ENCODE results near the gene RNLS. TPM values are rescaled to one million over a fixed set of nuclear protein-coding genes. Genes with fewer than 3 reads are reported as not detected.
A peak's percentile ranks its signal among the peaks of the same experiment; 100 is the strongest.

The RNLS gene
- total RNA-seq, 1 donor from 2014 or later = 4.4 TPM

DNA sequence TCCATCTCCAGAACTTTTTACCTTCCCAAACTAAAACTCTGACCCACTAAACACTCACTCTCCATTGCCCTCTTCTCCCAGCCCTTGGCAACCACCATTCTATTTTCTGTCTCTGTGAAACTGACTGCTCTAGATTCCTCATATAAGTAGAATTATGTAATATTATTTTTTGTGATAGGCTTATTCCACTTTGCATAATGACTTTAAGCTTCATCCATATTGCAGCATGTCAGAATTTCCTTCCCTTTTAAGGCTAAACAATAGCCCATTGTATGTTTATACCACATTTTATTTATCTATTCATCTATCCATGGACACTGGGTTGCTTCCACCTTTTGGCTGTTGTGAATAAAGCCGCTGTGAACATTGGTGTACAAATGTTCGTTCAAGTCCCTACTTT lies 308.8 kb downstream of the RNLS start:
- no peak overlapping the region for H3K4me3 Mint-ChIP-seq (ENCODE audit: unreplicated experiment)
- DNase-seq = no peak
- no peak overlapping the region for H3K27ac Mint-ChIP-seq (ENCODE audit: unreplicated experiment)
- no peaks in the 10 kb centered on the region for H3K9me3 Mint-ChIP-seq (ENCODE audit: unreplicated experiment)
- H3K4me1 Mint-ChIP-seq (ENCODE audit: low read depth, unreplicated experiment) = peaks cover 5% of the 10 kb centered on the region
- no peaks in the 10 kb centered on the region for H3K36me3 Mint-ChIP-seq (ENCODE audit: unreplicated experiment)
- no peaks in the 10 kb centered on the region for H3K27me3 Mint-ChIP-seq (ENCODE audit: unreplicated experiment)
- TF ChIP-seq, protein P1, sequence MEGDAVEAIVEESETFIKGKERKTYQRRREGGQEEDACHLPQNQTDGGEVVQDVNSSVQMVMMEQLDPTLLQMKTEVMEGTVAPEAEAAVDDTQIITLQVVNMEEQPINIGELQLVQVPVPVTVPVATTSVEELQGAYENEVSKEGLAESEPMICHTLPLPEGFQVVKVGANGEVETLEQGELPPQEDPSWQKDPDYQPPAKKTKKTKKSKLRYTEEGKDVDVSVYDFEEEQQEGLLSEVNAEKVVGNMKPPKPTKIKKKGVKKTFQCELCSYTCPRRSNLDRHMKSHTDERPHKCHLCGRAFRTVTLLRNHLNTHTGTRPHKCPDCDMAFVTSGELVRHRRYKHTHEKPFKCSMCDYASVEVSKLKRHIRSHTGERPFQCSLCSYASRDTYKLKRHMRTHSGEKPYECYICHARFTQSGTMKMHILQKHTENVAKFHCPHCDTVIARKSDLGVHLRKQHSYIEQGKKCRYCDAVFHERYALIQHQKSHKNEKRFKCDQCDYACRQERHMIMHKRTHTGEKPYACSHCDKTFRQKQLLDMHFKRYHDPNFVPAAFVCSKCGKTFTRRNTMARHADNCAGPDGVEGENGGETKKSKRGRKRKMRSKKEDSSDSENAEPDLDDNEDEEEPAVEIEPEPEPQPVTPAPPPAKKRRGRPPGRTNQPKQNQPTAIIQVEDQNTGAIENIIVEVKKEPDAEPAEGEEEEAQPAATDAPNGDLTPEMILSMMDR (IDR thresholded peaks at IDR 0.05; ENCODE audit: partially characterized antibody, unreplicated experiment) = no peak

DNA sequence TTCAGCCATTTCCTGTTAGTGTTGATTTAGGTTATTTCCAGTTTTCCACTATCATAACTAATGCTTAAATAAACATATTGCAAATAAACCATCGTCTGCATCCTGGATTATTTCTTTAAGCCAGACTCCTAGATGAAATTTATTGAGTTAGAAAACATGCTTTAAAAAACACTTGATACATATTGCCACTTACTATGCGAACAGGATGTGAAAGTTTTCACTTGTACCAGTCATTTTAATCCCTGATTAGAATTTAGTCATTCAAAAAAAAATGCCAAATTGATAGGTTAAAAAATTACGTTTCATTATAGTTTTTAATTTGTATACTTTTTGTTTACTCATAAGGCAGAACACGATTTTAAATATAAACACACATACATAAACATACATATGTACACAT lies 309.6 kb downstream of the RNLS start:
- TF ChIP-seq, protein P1 (IDR thresholded peaks at IDR 0.05; ENCODE audit: partially characterized antibody, unreplicated experiment) = no peak
- H3K27me3 Mint-ChIP-seq (ENCODE audit: unreplicated experiment) = no peaks in the 10 kb centered on the region
- peaks cover 5% of the 10 kb centered on the region for H3K4me1 Mint-ChIP-seq (ENCODE audit: low read depth, unreplicated experiment)
- no peak overlapping the region for H3K27ac Mint-ChIP-seq (ENCODE audit: unreplicated experiment)
- no peak overlapping the region for H3K4me3 Mint-ChIP-seq (ENCODE audit: unreplicated experiment)
- H3K36me3 Mint-ChIP-seq (ENCODE audit: unreplicated experiment) = no peaks in the 10 kb centered on the region
- DNase-seq = no peak
- no peaks in the 10 kb centered on the region for H3K9me3 Mint-ChIP-seq (ENCODE audit: unreplicated experiment)

- no peak for DNase-seq
- Mint-ChIP-seq H3K4me1 (ENCODE audit: low read depth, unreplicated experiment) (peaks cover 5% of the 10 kb centered on the region), H3K27me3 (ENCODE audit: unreplicated experiment) (no peaks in the 10 kb centered on the region), H3K9me3 (ENCODE audit: unreplicated experiment) (no peaks in the 10 kb centered on the region), H3K4me3 (ENCODE audit: unreplicated experiment) (no peak overlapping the region), H3K27ac (ENCODE audit: unreplicated experiment) (peak overlapping the region; percentile 29), H3K36me3 (ENCODE audit: unreplicated experiment) (no peaks in the 10 kb centered on the region)
- TF ChIP-seq, protein P1 (IDR thresholded peaks at IDR 0.05; ENCODE audit: partially characterized antibody, unreplicated experiment) = no peak
Measured at GRCh38 chr10:88271761-88272543, 311.2 kb downstream of the RNLS start.

DNA sequence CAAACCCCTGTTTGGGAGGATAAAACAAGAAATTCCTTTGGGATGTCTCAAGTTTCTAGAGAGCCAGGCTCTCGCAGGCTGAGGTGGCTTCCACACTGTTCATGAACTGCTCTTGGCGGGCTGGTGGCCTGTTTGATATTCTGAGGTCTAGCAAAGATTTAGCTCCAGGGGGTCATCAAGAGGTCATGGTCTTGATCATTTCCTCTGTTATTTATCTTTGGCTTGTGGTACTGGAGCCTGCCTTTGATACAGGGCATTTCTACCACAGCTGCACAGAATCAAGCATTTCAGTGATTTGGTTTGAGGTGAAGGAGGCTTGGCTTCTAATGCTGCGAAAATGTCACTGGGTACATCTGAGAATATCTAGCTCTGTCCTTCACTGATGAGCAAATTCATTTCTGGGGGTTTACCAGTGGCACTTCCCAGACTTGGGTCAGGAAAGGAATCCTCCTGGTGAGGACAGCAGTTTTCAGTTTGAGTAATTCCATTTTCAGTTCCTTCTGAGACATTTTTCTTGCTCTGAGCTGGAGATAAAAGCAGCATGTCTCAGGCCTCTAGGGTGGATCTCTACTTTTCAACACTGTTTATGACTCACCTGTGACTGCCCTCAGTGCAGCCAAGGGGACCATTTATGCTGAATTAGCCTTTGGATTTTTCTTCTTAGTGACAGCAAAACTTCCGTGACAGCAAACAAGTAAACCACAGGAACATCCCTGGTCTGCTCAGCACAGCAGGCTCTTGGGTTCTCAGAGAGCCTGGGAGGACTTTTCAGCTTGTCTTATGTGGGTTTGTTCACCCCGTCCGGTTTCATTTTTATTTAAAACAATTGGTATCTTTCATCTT lies 312.0 kb downstream of the RNLS start:
- H3K36me3 Mint-ChIP-seq (ENCODE audit: unreplicated experiment) = no peaks in the 10 kb centered on the region
- peak overlapping the region; percentile 29 for H3K27ac Mint-ChIP-seq (ENCODE audit: unreplicated experiment)
- H3K4me3 Mint-ChIP-seq (ENCODE audit: unreplicated experiment) = no peak overlapping the region
- DNase-seq = no peak
- no peaks in the 10 kb centered on the region for H3K9me3 Mint-ChIP-seq (ENCODE audit: unreplicated experiment)
- TF ChIP-seq, protein P1 (IDR thresholded peaks at IDR 0.05; ENCODE audit: partially characterized antibody, unreplicated experiment) = no peak
- peaks cover 2% of the 10 kb centered on the region for H3K27me3 Mint-ChIP-seq (ENCODE audit: unreplicated experiment)
- peaks cover 12% of the 10 kb centered on the region for H3K4me1 Mint-ChIP-seq (ENCODE audit: low read depth, unreplicated experiment)
